HG02588 (cell line): ENCODE results near the gene EDAR.

Experiments
- ATAC-seq: cut with Tn5 transposase; IDR thresholded peaks from one replicate; pipeline ENCODE4 v1.9.1; 2021; ENCODE audit warnings: mild to moderate bottlenecking, moderate library complexity; ENCODE audit not compliant: unreplicated experiment

The EDAR gene

DNA sequence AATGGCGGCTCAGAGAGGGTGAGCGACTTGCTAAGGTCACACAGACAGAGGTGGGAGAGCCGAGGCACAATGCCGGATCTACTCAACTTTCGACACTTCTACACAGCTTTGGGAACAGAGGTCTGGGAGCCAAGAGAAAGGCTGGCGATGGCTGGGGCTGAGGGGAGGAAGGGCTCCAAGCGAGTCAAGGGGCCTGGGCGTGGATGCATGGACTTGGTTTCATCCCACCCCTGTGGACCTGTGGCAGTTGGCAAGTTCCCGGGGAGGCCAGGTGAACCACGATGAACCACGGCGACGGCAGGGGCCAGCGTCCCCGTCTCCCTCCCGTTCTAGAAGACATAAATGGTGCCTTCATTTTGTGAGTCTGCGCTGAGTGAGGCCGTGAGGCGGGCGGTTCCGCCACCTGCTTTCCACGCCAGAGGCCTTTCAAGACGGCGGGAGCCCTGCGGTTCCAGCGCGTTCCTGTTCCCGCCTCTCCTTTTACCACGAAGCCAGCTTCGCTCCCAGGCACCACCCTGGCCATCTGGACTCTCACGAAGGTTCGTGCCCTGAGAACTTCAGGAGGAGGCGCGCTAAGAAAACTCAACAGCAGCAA, 46.7 kb downstream of the EDAR start:
- ATAC-seq, result no peak

DNA sequence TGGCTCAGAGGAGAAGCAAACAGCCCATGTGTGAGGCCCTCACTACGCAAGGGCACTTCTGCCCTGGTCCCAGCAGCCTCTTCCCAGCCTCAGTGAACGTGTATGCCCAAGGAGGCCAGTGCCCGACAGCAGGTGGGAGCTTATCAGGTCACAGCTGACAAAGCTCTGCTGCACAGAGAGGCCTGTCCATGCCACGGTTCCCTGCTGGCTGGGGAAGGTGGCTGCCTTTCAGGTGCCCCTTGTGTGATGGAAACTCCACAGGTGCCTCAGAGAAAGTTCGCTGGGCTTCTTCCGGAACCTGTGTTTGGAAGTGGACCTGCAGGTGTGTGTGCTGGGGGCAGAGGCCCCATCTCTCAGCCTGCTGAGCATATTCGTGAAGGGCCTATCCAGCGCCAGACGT, 47.3 kb downstream of the EDAR start:
- ATAC-seq, result no peak

DNA sequence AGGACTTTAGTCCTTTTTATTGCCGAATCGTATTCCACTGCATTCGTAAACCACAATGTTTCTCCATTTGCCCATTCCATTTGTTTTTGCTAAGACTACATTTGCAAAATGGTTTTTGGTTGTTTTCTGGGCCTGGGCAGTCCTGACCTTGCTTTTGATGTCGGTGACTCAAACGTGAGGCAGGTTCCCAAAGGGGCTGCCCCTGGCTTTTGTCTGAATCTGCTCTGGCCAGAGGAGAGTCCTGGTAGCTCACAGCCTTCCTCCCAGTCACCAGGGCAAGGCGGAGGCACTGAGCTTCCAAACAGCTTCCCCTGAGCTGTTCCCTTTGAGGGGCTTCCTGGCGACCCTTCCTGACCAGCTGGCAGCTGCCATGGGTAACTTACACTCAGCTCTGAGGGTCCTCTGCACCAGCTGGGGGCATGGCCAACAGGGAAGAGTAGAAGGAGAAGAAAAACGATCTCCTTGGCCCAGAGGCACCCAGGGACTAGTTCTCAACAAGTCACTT, 47.8 kb downstream of the EDAR start:
- ATAC-seq, result no peak

DNA sequence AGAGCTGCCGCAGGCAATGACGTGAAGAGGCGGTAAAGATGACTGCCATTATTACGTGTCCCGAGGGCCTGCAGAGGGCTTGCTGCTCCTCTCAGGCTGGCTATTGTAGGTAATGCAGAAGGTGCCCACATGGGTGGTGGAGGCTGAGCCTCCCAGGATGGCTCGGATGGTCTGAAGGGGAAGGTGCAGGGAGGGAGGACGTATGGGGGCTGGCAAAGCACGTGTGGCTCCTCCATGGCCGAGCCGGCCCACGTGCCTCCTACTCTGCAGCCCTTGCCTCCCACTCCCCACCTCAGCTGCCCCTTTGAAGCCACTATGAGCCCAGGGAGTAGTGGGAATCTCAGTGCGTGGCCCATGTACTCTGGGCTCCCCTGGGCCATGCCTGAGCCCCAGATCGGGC, 48.9 kb downstream of the EDAR start:
- no peak for ATAC-seq

DNA sequence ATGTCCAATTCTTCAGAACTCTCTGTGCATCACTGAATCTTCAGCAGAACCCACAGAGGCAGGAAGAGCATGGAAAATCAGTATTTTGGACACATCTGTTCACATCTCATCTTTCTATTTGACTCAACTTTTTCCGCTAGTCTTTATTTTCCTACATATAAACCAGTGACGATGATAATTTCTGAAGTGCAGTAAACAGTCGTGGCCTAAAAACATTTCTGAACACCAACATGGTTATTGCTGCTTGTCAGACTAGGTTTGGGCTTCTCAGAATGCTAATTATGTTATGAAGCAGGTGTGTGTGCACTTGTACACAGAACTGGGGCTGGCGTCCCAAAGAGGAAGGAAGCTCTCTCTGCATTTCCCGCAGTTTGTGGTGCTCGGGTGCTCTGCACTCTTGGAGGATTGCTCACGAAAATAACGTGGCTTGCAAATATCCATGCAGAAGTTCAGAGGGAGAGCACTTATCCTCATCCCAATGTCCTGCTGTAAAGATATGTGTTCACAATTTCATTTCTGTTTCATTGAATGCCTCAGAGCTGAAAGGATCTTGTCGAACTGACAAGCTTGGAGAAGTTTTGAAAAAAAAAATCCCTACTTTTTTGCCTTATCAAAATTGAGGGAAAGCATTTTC, 50.8 kb downstream of the EDAR start:
- ATAC-seq, result no peak

DNA sequence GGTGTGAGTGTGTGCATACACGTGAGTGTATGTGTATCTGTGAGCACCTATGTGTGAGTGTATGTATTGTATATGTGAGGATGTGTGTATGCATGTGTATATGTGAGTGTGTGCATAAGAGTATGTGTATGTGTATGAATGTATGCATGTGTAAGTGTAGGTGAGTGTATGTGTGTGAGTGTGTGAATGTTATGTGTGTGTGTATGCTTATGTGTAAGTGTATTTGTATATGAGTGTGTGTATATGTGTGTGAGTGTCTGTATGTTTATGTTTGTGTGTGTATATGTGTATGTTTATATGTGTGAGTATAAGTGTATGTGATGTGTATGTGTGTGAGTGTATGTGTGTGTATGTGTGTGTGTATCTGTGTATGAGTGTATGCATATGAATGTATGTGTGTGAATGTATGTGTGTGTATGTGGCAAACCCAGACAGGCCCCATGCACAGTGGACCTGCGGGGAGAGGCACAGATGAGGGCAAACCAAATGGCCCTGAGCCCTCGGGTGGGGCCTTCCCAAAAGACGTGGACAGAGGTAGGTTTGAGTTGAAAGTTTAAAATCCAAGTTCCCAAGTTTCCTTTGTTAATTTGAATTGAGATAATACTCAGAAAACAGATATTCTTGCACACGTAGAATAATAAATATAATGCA, 51.5 kb downstream of the EDAR start:
- no peak for ATAC-seq

DNA sequence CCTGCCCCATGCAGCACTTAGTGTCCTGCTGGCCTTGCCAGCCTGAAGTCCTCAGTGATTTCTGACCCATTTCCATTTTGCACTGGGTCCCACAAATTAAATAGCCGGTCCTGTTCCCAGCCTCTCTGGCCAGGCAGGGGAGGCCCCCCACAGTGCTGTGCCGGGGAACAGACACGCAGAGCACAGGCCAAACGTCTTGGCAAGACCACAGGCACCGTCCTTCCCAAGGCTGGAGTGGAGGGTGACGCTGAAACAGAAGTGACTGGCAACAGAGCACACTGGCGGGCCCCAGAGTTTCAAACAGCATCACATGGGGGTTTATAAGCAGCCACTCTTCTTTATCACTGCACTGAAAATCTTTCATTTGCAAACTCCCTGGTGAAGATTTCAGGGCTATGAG, 52.2 kb downstream of the EDAR start:
- no peak for ATAC-seq

DNA sequence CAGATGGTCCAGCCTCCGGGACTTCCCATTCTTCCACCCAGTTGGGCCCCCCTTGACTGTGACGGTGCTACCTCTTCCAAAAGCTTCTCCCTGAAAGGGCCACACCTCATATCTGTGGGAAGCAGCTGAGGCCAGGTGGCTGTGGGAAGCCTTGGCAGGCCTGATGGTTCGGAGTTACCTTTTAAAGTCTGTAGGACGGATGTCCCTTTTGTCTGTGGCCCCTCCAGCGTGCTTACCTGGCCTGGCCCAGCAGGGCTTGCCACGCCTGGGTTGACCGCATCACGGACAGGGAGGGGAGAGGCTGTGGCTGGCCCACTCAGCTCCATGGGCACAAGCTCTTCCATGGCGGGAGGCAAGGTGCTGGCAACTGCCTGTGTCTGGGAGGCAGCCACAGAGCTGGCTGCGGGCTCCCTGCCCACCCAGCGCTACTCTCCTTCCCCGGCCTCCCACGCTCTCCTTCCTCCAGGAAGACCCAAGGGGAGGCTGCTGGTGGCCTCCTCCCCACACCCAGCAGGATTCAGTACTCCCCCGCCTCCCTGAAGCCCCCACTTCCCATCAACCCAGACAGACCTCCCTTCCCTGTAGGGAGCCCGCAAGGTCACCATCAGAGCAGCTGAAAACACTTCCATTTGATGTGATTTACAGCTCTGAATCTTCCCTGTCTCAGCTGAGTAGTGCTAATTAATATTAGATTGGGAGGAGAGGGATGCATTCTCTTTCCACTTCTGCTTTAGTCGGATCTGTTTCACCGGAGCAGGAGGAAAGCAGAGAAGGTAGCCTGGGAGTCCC, 52.8 kb downstream of the EDAR start:
- ATAC-seq, result no peak

DNA sequence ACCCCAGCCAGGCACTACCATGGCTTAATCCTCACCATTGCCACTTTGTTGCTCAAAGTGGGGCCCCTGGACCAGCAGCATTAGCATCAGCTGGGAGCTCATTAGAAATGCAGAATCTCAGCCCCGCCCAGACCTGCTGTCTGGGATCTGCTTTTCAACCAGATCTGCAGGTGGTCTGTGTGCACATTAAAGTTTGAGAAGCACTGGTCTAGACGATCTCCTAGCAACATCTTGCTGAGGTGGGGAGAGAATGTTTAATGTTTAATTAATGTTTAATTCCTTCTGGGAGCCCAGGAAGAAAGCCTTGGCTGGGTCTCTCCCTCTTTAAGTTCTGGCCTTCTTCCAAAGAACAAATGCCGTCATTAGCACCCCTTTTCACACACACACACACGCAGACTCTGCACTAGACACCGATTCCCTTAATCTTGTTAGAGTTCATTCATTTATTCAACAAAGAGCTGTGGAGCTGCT, 53.7 kb downstream of the EDAR start:
- ATAC-seq, result no peak

DNA sequence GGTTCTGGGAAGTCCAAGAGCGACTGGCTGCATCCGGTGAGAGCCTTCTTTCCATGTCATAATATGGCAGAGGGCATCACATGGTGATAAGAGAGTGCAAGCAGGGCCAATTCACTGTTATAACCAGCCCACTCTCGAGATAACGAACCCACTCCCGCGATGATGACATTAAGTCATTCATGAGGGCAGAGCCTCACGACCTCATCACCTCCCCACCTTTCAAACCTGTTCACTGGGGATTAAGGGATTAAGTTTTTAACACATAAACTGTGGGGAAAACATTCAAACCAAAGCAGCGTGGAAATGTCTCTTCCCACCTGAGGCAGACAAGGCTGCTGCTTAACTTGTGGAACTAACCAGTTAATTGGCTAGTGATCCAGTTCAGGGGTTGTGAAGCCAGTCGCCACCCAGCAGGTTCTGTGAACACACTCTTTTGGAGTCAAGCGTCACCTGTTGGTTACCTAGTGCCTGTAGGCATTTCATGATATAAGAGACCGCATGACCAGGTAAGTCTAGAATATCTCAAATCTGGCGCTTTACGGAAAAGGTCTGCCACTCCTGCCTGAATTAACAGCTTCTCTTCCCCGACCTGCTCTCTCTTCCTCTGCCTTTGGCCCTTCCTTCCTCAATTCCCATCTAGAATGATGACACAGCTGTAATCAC, 54.3 kb downstream of the EDAR start:
- no peak for ATAC-seq

DNA sequence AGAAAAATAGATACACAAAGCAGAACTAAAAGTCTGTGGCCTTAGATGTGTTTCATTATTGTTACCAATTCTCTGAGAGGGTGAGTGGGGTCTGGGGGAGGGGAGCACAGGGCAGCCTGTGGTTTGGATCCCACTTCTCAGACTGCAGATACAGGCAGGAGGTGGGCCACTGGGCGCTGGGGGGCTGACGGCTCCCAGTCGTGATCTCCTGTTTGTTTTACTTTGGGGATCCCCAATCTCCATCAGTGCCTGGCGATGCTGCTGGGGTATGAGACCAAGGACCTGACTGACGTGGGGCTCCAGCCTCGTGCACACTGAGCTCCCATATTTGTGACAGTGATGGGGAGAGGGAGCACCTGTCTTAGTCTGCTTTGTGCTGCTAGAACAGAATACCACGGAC, 54.9 kb downstream of the EDAR start:
- ATAC-seq, result no peak

DNA sequence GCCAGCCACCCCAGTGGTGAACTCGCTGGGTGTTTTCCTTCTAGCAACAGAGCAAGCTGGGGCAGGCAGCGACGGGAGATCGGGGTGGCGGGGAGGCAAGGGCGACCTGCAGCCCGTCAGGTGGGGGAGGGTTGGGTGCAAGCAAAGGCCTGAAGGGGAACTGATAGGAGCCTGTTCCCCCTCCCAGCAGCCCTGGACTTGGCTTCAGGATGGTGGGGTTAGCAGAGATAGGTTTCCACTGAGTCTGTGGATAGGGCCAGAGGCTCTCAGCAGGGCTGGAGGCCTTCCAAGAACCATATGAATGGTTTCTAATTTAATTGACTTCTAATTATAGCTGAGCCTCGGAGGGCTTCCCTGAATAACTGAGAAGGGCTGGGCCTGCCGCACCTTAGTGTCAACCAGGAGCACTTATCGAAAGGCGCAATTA, 55.3 kb downstream of the EDAR start:
- ATAC-seq, result no peak

DNA sequence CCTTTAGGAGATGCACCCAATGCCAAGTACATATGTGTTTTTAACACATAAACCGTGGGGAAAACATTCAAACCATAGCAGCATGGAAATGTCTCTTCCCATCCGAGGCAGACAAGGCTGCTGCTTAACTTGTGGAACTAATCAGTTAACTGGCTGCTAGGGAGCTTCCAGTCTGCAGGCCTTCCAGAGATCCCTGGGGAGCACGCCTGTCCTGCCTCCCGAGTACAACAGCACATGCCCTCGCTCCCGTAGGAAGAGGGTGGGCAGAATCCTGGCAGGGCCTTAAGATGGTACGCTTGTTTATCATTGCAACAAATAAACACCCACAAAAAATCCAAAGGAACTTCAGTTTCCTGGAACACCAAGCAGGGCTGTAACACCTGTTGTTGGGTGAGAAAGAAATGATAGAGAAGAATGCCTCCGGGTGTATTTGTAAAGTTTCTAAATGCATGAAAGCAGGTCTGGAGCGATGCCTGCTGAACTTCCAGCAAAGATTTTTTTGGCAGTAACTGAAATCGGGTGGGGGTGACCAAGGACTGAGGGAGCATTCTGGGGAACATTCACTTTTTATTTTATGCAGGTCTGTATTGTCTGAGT, 56.2 kb downstream of the EDAR start:
- no peak for ATAC-seq

DNA sequence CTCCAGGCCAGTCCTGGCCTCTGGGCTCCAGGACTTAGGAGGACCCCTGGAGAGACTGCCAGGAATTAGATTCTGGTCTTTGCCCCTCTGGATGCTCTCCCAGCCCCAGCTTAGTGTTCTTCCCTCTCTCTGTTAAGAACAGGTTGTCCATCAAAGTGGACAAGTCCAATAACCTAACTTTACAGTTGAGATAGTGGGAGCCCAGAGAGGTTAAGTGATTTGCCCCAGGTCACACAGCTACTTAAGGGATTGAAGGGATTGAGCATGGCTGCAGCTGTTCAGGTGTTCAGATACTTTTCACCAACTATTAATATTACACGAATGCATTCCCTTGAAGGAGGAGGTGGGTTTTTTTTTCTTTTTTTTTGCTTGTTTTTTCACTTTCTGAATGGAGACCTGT, 57.6 kb downstream of the EDAR start:
- ATAC-seq, result no peak

DNA sequence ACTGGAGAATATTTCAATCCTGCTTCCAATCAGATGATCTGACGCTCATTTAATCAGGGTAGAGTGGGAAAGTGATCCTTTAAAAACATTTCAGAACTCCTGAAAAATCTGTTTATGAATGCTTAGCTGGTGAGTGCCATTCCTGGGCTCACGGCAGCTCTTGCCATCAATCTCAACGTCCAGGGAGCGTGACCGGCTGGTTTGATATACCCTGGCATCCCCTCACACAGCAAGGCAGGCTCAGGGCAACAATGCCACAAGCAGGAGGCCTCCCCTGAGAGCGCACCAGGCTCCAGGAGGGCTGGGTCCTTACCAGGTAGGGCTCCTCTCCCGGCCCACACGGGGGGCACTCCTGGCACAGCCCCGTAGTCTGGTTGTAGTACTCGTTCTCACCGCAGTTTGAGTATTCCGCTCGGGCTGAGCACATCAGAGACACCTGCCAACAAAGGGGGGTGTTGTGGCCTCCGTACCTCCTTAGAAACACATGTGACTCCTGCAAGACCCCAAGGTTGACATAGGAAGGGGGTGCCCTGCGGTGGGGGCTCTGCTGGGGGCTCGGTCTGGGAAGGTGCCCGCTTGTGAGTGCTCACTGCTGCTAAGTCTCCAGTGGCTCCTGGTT, 59.1 kb downstream of the EDAR start:
- ATAC-seq, result no peak

DNA sequence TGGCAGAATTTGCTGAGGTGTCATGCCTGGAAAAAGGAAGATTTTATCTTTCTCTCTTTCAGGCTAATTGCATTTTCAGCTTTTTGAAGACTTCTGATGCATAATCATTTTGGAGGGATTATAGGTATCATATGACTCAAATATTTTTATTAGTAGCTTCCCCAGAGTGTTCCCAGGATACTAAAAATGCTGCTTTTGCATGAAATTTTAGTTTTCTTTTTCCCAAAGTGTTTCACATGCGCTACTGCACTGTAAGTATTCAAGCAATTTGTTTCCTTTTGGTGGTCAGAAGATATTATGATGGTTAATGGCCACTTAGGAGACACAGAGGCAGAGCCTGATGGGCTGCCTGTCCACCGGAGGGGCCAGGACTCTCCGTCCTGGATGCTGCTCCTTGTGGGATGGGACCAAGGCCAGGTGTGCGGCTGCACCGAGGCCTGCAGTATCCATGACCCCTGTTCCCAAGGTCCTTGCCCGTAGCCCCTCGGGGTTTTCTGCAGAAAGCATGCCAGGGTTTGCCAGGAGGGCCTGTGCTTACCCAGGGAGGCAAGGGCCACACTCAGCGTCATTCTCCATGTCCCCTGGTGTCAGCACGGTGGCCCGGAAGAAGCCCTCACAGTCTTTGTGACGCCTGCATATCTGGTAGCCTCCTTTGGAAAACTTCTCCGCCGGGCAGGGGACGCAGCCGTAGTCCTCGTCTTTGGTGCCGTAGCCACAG, 60.2 kb downstream of the EDAR start:
- no peak for ATAC-seq

DNA sequence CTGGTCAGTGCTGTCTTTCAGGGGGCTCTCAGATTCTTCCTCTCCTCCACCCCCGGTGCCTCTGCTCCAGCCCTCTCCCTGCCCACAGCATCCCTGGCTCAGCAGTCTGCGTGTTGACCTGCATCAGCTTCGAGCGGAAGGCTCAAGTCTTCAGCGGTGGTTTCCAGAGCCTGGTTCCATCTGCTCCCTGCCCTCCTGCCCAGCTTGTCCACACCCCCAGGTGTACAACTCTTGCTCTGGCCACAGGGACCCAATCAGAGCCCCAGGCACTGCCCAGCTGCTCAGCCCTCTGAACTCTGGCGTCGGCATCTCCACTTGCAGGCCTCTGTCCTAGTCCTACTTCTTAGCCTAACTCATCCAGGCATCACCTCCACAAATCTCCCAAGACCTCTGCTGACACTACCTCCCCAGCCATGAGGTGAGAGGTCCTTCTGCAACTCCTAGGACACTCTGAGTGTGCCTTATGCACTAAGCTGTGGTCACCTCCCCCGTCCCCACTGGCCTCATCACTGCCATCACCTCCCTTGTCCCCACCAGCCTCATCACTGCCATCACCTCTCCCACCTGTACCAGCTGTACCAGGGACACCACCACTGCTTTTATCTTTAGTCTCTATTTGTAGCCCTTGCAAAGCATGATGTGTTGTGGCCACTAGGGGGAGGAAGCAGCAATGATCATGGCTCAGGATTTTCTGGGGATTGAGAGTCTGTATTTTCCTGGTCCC, 60.9 kb downstream of the EDAR start:
- no peak for ATAC-seq

DNA sequence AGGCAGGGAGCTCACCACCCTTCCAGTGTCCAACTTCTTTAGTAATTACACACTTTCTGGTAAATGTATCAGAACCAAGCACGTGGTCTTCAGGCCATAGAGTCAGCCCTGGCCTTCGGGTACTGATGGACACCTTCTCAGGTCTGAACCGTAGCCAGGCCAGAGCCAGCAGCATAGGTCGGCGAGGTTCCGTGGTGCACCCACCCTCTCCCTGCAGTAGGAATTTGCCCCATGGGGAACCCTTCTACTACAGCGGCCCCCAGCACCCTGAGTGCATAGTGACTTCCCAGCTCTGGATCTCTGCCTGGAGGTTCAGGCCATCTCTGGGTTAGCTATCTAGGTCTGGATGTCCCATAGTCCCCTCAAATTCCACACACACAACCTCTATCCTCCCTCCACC, 61.6 kb downstream of the EDAR start:
- no peak for ATAC-seq
